ENCODE data around the gene DACH1.

DACH1 gene

GRCh38 chr13:71874458-71874857 lies 7.5 kb upstream of the DACH1 start (continued):
- TF ChIP-seq GLI2 (tag by site-specific recombination; IDR thresholded peaks at IDR 0.05; ENCODE audit: borderline replicate concordance, low read depth) (no peak), ZNF426 (tag by site-specific recombination; IDR thresholded peaks at IDR 0.05) (no peak), PRDM10 (tag by site-specific recombination; IDR thresholded peaks at IDR 0.05) (0 out of 2 replicates have a peak, but pooled peaks have one; percentile 6), ZNF549 (tag by site-specific recombination; IDR thresholded peaks at IDR 0.05) (no peak), KLF17 (tag by site-specific recombination; IDR thresholded peaks at IDR 0.05) (no peak), ZBTB44 (tag by site-specific recombination; IDR thresholded peaks at IDR 0.05) (peak; percentile 74), ZNF629 (tag by site-specific recombination; IDR thresholded peaks at IDR 0.05) (no peak), ZNF239 (tag by site-specific recombination; IDR thresholded peaks at IDR 0.05) (no peak), ZNF580 (tag by site-specific recombination; IDR thresholded peaks at IDR 0.05) (peak; percentile 41; the same call in 1 of the 2 replicates), ZNF10 (tag by site-specific recombination; IDR thresholded peaks at IDR 0.05) (no peak), TRIM28 (IDR thresholded peaks at IDR 0.05; ENCODE audit: borderline replicate concordance, low read length) (no peak), ZNF341 (tag by site-specific recombination; IDR thresholded peaks at IDR 0.05; ENCODE audit: low read depth) (peak; percentile 8; the same call in 1 of the 2 replicates), ZBTB21 (tag by site-specific recombination; IDR thresholded peaks at IDR 0.05) (no peak), ZNF677 (tag by site-specific recombination; IDR thresholded peaks at IDR 0.05) (no peak), ZNF658 (tag by site-specific recombination; IDR thresholded peaks at IDR 0.05) (no peak), SCRT2 (tag by site-specific recombination; IDR thresholded peaks at IDR 0.05) (no peak), ZNF707 (tag by site-specific recombination; IDR thresholded peaks at IDR 0.05) (no peak), SCRT1 (tag by site-specific recombination; IDR thresholded peaks at IDR 0.05; ENCODE audit: borderline replicate concordance) (0 out of 2 replicates have a peak, but pooled peaks have one; percentile 13), ZFP37 (tag by site-specific recombination; IDR thresholded peaks at IDR 0.05) (no peak), OVOL3 (tag by site-specific recombination; IDR thresholded peaks at IDR 0.05) (no peak), ZNF248 (tag by site-specific recombination; IDR thresholded peaks at IDR 0.05) (no peak), ZNF174 (tag by site-specific recombination; IDR thresholded peaks at IDR 0.05) (no peak)
